Heart left ventricle (tissue), 16 donors: Measurements from ENCODE around the gene FCN1. TPM values are rescaled to one million over a fixed set of nuclear protein-coding genes. Genes with fewer than 3 reads are reported as not detected.

Source experiments
- ATAC-seq, 4 donors: fragments of 200-7000 bp; cut with Tn5 transposase; one replicate each; pipeline ENCODE4 v1.9.1; 2020 to 2022; ENCODE audit warnings: moderate library complexity in 4 of 4, mild to moderate bottlenecking in 3 of 4, moderate number of reproducible peaks in 1 of 4
- DNase-seq, 5 donors: peaks; one replicate each; pipeline ENCODE4 v3.0.0-alpha.2; 2020
- H3K27ac ChIP-seq, 12 donors: fragments of 200-600 bp; sonication (generic) in 4 of 12; one replicate each; pipeline versions ENCODE4 v1.5.0 to v1.8.0; 2016 to 2022; ENCODE audit warnings: mild to moderate bottlenecking in 2 of 12
- H3K27me3 ChIP-seq, 9 donors: fragments of 200-600 bp; sonication (generic) in 2 of 9; one replicate each; pipeline versions ENCODE4 v1.5.1 to v1.8.0; 2016 to 2022; ENCODE audit warnings: mild to moderate bottlenecking in 3 of 9
- H3K36me3 ChIP-seq, 9 donors: fragments of 200-600 bp; sonication (generic) in 2 of 9; one replicate each; pipeline versions ENCODE4 v1.5.0 to v1.8.0; 2018 to 2022; ENCODE audit warnings: mild to moderate bottlenecking in 2 of 9
- H3K4me1 ChIP-seq, 12 donors: fragments of 200-600 bp; sonication (generic) in 4 of 12; one replicate each; pipeline versions ENCODE4 v1.5.0 to v1.8.0; 2016 to 2022; ENCODE audit warnings: mild to moderate bottlenecking in 3 of 12
- H3K4me3 ChIP-seq, 12 donors: fragments of 200-600 bp; sonication (generic) in 4 of 12; one replicate each; pipeline versions ENCODE4 v1.5.0 to v1.8.0; 2017 to 2022; ENCODE audit warnings: mild to moderate bottlenecking in 9 of 12, moderate library complexity in 4 of 12
- H3K9me3 ChIP-seq, 12 donors: fragments of 200-600 bp; sonication (generic) in 4 of 12; one replicate each; pipeline versions ENCODE4 v1.5.0 to v1.8.0; 2016 to 2022; ENCODE audit warnings: mild to moderate bottlenecking in 1 of 12
- CTCF ChIP-seq, 12 donors: fragments of 200-600 bp; sonication (generic) in 4 of 12; IDR thresholded peaks; one replicate each; pipeline versions ENCODE4 v1.5.0 to v1.8.0; 2018 to 2022; ENCODE audit warnings: antibody characterized with exemption in 12 of 12, mild to moderate bottlenecking in 5 of 12
- POLR2A ChIP-seq, 2 donors: fragments of 450-650 bp; IDR thresholded peaks; one replicate each; pipeline ENCODE4 v1.6.1; 2017; ENCODE audit warnings: antibody characterized with exemption in 2 of 2, mild to moderate bottlenecking in 2 of 2, moderate library complexity in 2 of 2
- WGBS, 4 donors: extraction: QIAGEN DNeasy Blood & Tissue Kit in 2 of 4; methylation state at CpG; one replicate each; pipeline versions ENCODE4 v1.1.5 to v1.1.7; 2013 to 2018; 5-methylcytosine and 5-hydroxymethylcytosine counted together
- intact Hi-C, 10 donors: fragments of 100-400 bp; cut with DNase I; formaldehyde crosslinking; loops; one replicate each; pipeline versions ENCODE4 v1.11.1 to v1.14.2; 2022
- polyA plus RNA-seq, 2 donors: library from polyadenylated mRNA; stranded (reverse); fragments of 200-250 nt; gene quantifications; one replicate each; pipeline ENCODE4 v1.2.3, GENCODE V29; 2013
- total RNA-seq, 9 donors: library from RNA; depleted of rRNA in 2 of 9; stranded (reverse); fragments of >200 nt in 2 of 9; fragmentation: NEBNext Ultra II Directional in 3 of 9; extraction: Animal tissue kit (Norgen Biotek cat#: 25700) in 3 of 9; gene quantifications; one replicate each; pipeline versions ENCODE4 v1.1.0 to v1.2.4, GENCODE V29; 2016 to 2023
- donor health status: ischemic (EF 13 %, LVEDD 7.1; RV severe dilation, severe dysfunction).
- donor health status: healthy with polysubstance abuse.
- donor health status: DM: no; HTN: yes; CAD: no.
- donor health status: DM: no; HTN: no; CAD: no.
- donor health status: ischemic (EF 25% LVEDD 6.9; RV normal size, moderate dysfunction).
- donor health status: ischemic (EF 25% LVEDD 5.7; RV mildly dilated, moderate dysfunction).
- donor health status: healthy.
- donor health status: DM: yes; HTN: yes; CAD: no.
- donor health status: ischemic (EF 35%, LVEDD 5.7; RV mildly dilated, moderate dysfunction).
- donor health status: nonischemic (EF 11% LVEDD 7.7; RV severe dilation, severe dysfunction).
- donor health status: DM: yes; HTN: yes; CAD: no.
- donor health status: PGD.
- donor health status: ischemic (EF 29% LVEDD 5.4; RV normal size, mild dysfunction).
- donor health status: nonischemic (EF 23%, LVEDD 6.1; RV moderate dilation, normal function).

Gene FCN1
- total and polyA plus RNA-seq, 11 donors, result 0.81 to 87.5 (median 1.6) TPM

GRCh38 chr9:134948149-134948548 is 30.4 kb upstream of the FCN1 start:
- TF ChIP-seq POLR2A (IDR thresholded peaks at IDR 0.05), result no peak
- TF ChIP-seq CTCF (IDR thresholded peaks at IDR 0.05), result no peak
- Histone ChIP-seq H3K27me3 (peaks cover 0 to 29% (median 9%) of the 10 kb centered on the region in 9 donors), H3K9me3 (peaks cover 0 to 6% (median 0%) of the 10 kb centered on the region in 12 donors), H3K4me1 (peaks cover 0 to 20% (median 17%) of the 10 kb centered on the region in 12 donors), H3K4me3 (no peak overlapping the region), H3K36me3 (no peaks in the 10 kb centered on the region), H3K27ac (no peak overlapping the region)
- WGBS, 4 donors, result 91 to 93% (median 92%) methylated on average over 10 to 11 of the region's 11 CpGs
- intact Hi-C loops, result no loop called here
- no peak for ATAC-seq
- DNase-seq, result no peak

- 53 to 65% (median 56%) methylated on average over 21 to 26 of the region's 26 CpGs for WGBS, 4 donors
- DNase-seq (no peak), ATAC-seq (no peak)
- H3K27me3 ChIP-seq, result peaks cover 0 to 36% (median 9%) of the 10 kb centered on the region in 9 donors
- no peak overlapping the region for H3K4me3 ChIP-seq
- no peaks in the 10 kb centered on the region for H3K36me3 ChIP-seq
- H3K27ac ChIP-seq, result no peak overlapping the region
- H3K9me3 ChIP-seq, result peaks cover 0 to 5% (median 0%) of the 10 kb centered on the region in 12 donors
- TF ChIP-seq POLR2A (IDR thresholded peaks at IDR 0.05) (no peak), CTCF (IDR thresholded peaks at IDR 0.05) (no peak)
- intact Hi-C loops, result no loop called here
- H3K4me1 ChIP-seq, result peaks cover 0 to 25% (median 21%) of the 10 kb centered on the region in 12 donors
These were observed 29.7 kb upstream of the FCN1 start for GRCh38 chr9:134947265-134947955.

GRCh38 chr9:134946663-134947062 is 29.0 kb upstream of the FCN1 start:
- intact Hi-C loops, result no loop called here
- ATAC-seq (no peak), DNase-seq (no peak)
- peaks cover 0 to 44% (median 11%) of the 10 kb centered on the region in 9 donors for H3K27me3 ChIP-seq
- H3K4me1 ChIP-seq, result peaks cover 0 to 30% (median 21%) of the 10 kb centered on the region in 12 donors
- no peaks in the 10 kb centered on the region for H3K36me3 ChIP-seq
- no peak for TF ChIP-seq POLR2A (IDR thresholded peaks at IDR 0.05)
- no peak for TF ChIP-seq CTCF (IDR thresholded peaks at IDR 0.05)
- H3K9me3 ChIP-seq, result no peaks in the 10 kb centered on the region
- H3K27ac ChIP-seq, result no peak overlapping the region
- no peak overlapping the region for H3K4me3 ChIP-seq

DNA sequence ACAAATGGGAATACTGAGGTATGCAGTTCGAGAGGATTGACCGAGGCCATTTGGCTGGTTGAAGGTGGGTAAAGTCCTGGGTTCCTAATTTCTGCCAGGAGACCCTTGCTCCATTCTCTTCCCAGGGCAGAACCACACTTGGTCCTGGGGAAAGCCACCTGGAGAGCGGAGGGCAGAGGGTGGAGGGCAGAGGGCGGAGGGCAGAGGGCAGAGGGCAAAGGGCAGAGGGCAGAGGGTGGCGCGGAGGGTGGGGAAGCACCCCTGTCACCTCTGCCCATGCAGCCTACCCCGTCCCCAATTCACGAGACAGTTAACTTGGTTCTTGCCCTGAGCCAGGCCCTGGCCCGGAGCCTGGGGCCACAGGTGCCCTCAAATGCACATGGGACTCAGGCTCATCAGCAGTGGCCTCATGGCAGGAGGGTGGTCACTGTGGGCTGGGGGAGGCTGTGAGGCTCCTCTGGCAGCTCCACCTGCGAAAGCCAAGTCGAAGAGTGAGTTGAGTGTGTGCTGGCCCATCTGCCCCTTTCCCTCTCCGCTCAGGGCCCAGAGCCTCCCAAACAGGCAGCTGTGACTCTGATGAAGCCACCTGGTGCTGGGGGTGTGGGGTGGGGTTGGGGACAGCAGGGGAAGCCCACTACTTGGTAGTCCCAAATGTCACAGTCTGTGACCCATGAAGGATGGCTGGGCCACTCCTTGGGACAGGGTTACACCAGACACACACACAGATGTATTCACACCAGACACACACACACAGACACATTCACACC is 28.0 kb upstream of the FCN1 start:
- no peak for ATAC-seq

More for the DNA sequence above, 28.0 kb upstream of the FCN1 start:
- Histone ChIP-seq H3K27me3 (peaks cover 0 to 51% (median 13%) of the 10 kb centered on the region in 9 donors), H3K9me3 (no peaks in the 10 kb centered on the region), H3K36me3 (no peaks in the 10 kb centered on the region), H3K4me3 (no peak overlapping the region), H3K4me1 (peaks cover 0 to 30% (median 21%) of the 10 kb centered on the region in 12 donors), H3K27ac (no peak overlapping the region)
- DNase-seq, result no peak
- intact Hi-C loops, result no loop called here
- TF ChIP-seq POLR2A (IDR thresholded peaks at IDR 0.05), result no peak
- TF ChIP-seq CTCF (IDR thresholded peaks at IDR 0.05), result no peak
- WGBS, 4 donors, result 91 to 98% (median 97%) methylated on average over 11 to 12 of the region's 12 CpGs
